A549 treated with AZD2906 at 1 μM for 4 hours (cell line): ENCODE data around the gene PTPN4. TPM values are rescaled to one million over a fixed set of nuclear protein-coding genes. Genes with fewer than 3 reads are reported as not detected.

Source experiments
- total RNA-seq: library from RNA; stranded (reverse); fragments of 200-300 nt; extraction: Qiagen RNA extraction; gene quantifications from 5 replicates; pipeline ENCODE4 v1.2.3, GENCODE V29; 2022

The PTPN4 gene
- 12.5 to 18.8 TPM (median 14.0 TPM) in 5 replicates for total RNA-seq

GRCh38 chr2:119759451-119760236, at the start of gene PTPN4:
Gene PTPN4, plus strand, starts transcription at chr2:119759922. Its CDS starts 49,932 bp downstream, at chr2:119809854.

GRCh38 chr2:120012771-120013596, 253.3 kb downstream of the PTPN4 start, which contains the start of gene EPB41L5:
Gene EPB41L5, plus strand, starts transcription at chr2:120013077. Its CDS starts 6,008 bp downstream, at chr2:120019085.

Other genes starting within 250 kb of the PTPN4 start
- gene SCTR, start 235.4 kb upstream of the PTPN4 start, total RNA-seq = 0.10 TPM in 1 of 5 replicates, not detected in the others
- gene CFAP221, start 215.5 kb upstream of the PTPN4 start, total RNA-seq = 0.14 to 0.40 TPM (median 0.26 TPM) in 5 replicates
- 20.5 to 25.3 TPM (median 23.6 TPM) in 5 replicates for gene TMEM177, start 80.7 kb upstream of the PTPN4 start, total RNA-seq